IPS-NIHi7 (cell line): ENCODE data around the gene GSTA5.
"Not testable (repeated sequence)": the region's sequence is repeated elsewhere in the genome, so short reads cannot be mapped to it uniquely, and the experiment has no call there.

Experiments used
- DNase-seq: peaks from one replicate; pipeline ENCODE4 v3.0.0; 2012; ENCODE audit warnings: mixed read lengths; ENCODE audit errors: extremely low spot score

Gene GSTA5

DNA sequence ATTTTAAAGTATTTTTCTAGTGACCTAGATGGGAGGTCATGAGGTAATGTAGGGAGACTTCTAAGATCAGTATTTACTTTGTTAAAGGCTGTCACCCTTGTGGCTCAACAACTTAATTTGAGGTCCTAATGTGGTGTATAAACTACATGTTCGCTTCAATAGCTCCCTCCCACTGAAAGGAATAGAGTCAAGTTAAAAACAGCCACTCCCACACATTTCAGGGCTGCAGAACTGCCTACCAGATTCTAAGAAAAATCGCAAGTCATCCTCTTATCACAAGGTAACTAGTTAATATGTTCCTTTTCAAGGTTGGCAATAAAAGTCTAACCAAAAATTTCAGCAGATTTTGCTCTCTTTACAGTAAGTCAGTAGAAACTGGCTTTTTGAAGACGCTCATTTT is 52.1 kb downstream of the GSTA5 start:
- DNase-seq = no peak

DNA sequence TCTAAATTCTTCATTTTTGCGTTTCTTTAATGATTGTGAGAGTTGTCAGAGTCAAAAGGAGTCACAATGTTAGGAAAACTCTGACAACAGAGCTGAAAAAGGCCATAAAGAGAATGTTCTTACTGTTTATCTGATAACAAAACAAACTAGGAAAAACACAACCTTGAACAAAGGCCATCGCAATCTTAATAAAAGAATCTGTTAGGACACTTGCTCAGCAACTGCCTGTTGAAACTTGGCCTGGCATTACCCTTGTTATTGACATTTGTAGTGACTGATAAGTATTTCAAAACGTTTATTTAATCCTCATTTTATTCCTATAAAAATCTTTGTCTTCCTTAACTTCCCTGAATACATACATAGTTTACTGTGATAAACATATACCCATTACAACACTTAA is 52.7 kb downstream of the GSTA5 start:
- DNase-seq = no peak

DNA sequence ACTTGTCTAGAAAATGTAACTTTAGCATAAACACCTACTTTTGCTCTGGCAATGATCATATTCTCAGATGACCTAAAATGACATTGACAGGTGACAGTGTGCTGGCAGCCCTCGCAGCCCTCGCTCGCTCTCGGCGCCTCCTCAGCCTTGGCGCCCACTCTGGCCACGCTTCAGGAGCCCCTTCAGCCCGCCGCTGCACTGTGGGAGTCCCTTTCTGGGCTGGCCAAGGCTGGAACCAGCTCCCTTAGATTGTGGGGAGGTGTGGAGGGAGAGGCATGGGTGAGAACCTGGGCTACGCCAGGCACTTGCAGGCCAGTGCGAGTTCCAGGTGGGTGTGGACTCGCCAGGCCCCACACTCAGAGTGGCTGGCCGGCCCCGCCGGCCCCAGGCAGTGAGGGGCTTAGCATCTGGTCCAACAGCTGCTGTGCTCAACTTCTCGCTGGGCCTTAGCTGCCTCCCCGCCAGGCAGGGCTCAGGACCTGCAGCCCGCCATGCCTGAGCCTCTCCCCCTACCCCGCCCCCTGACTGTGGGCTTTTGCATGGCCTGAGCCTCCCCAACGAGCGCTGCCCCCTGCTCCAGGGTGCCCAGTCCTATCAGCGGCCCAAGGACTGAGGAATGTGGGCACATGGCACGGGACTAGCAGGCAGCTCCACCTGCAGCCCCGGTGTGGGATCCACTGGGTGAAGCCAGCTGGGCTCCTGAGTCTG is 54.2 kb downstream of the GSTA5 start:
- DNase-seq = no peak

DNA sequence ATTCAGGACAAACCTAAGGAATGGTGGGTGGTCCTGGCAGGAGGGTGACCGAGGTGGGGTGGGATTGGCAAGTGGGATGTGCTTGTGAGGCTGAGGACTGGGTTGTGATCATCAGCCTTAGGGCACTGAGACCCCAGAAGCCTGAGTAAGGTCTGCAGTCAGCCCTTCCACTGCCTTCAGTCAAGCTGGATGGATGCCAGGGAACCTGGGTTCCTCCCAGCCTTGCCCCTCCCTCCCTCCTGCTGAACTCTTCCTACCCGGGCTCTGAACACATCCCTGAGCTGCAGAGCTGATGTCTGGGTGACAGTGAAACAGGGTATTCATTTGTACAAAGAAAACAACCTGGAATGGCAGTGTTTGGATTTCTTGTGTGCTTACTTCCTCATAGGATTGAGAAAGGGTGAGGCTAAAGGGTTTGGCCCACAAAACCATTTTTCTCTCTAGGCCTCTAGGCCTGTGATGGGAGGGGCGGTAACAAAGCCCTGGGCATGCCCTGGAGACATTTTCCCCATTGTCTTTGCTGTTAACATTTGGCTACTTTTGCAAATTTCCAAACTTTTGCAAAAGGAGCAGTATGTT is 57.8 kb downstream of the GSTA5 start:
- not testable (repeated sequence) for DNase-seq

DNA sequence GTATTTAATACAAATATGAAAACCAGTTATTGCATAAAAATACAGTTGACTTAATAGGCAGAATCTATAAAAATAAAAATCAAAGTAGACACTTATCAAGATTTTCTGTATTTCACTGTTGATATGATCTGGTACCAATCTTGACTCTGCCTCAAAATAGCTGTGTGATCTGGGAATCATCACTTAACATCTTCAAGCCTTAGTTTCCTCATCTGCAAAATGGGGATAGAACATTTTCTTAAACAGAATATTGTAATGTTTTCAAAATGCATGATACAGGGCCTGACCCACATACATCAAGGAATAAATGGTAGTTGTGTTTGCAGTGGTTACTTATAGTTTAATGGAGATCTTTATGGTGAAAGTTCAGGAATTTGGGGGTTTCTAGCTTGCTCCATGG is 58.4 kb downstream of the GSTA5 start:
- DNase-seq = not testable (repeated sequence)
